GM23248 (cell line): ENCODE measurements around the gene COL28A1.

Source experiments
- EZH2 ChIP-seq: fragments of 200-600 bp; sonication (generic); IDR thresholded peaks from 2 replicates; pipeline ENCODE4 v1.6.1; 2018; ENCODE audit warnings: antibody characterized with exemption, mild to moderate bottlenecking; ENCODE audit not compliant: insufficient read depth, poor library complexity, severe bottlenecking
- EZH2phosphoT487 ChIP-seq: fragments of 200-600 bp; sonication (generic); IDR thresholded peaks from 2 replicates; pipeline ENCODE4 v1.6.1; 2018; ENCODE audit warnings: antibody characterized with exemption, moderate library complexity, mild to moderate bottlenecking, low read depth; ENCODE audit not compliant: insufficient read depth

- TF ChIP-seq EZH2phosphoT487 (no peak), EZH2 (no peak)
Measured at GRCh38 chr7:7569615-7570014, 33.9 kb upstream of the COL28A1 start.
